SK-N-SH treated with all-trans-retinoic acid at 6 μM for 48 hours (cell line): ENCODE results near the gene CD300LB.

ENCODE experiments used
- ATAC-seq: fragments of 200-7000 bp; cut with Tn5 transposase; 3 replicates; pipeline ENCODE4 v1.9.1; 2020; ENCODE audit warnings: mild to moderate bottlenecking, moderate library complexity
- ARNTL ChIP-seq: fragments of 450-650 bp; formaldehyde crosslinking; IDR thresholded peaks from 2 replicates; pipeline ENCODE4 v1.5.0; 2020; ENCODE audit warnings: low read depth, mild to moderate bottlenecking, moderate library complexity, borderline replicate concordance
- BACH2 ChIP-seq: fragments of 250-450 bp; sonication (Bioruptor Pico); IDR thresholded peaks from 2 replicates; pipeline ENCODE4 v1.9.0; 2021; ENCODE audit warnings: mild to moderate bottlenecking, borderline replicate concordance
- CSDC2 ChIP-seq: fragments of 250-450 bp; sonication (Bioruptor Pico); IDR thresholded peaks from 2 replicates; pipeline ENCODE4 v1.5.0; 2020; ENCODE audit warnings: mild to moderate bottlenecking, moderate library complexity
- ESRRG ChIP-seq: fragments of 250-450 bp; sonication (Bioruptor Pico); IDR thresholded peaks from 2 replicates; pipeline ENCODE4 v1.6.1; 2021; ENCODE audit warnings: mild to moderate bottlenecking
- ISL1 ChIP-seq: fragments of 250-450 bp; sonication (Bioruptor Pico); IDR thresholded peaks from 2 replicates; pipeline ENCODE4 v2.1.2; 2022; ENCODE audit warnings: mild to moderate bottlenecking, moderate library complexity
- OSR1 ChIP-seq: fragments of 250-450 bp; sonication (Bioruptor Pico); IDR thresholded peaks from 2 replicates; pipeline ENCODE4 v1.8.0; 2022; ENCODE audit warnings: moderate library complexity, mild to moderate bottlenecking, inconsistent platforms
- PPARA ChIP-seq: fragments of 250-450 bp; sonication (Bioruptor Pico); IDR thresholded peaks from 2 replicates; pipeline ENCODE4 v1.5.0; 2020; ENCODE audit warnings: mild to moderate bottlenecking, borderline replicate concordance
- SNAI2 ChIP-seq: fragments of 250-450 bp; sonication (Bioruptor Pico); IDR thresholded peaks from 2 replicates; pipeline ENCODE4 v1.5.0; 2020; ENCODE audit warnings: mild to moderate bottlenecking, moderate library complexity
- TCF4 ChIP-seq: fragments of 250-450 bp; sonication (Bioruptor Pico); IDR thresholded peaks from 2 replicates; pipeline ENCODE4 v1.8.0; 2021; ENCODE audit warnings: mild to moderate bottlenecking, moderate library complexity, borderline replicate concordance
- TOX ChIP-seq: fragments of 250-450 bp; sonication (Bioruptor Pico); IDR thresholded peaks from 2 replicates; pipeline ENCODE4 v1.8.0; 2021; ENCODE audit warnings: mild to moderate bottlenecking, moderate library complexity, borderline replicate concordance
- ZC3H10 ChIP-seq: fragments of 250-450 bp; sonication (Bioruptor Pico); IDR thresholded peaks from 2 replicates; pipeline ENCODE4 v1.5.1; 2021; ENCODE audit warnings: mild to moderate bottlenecking, moderate library complexity
- ZFP3 ChIP-seq: fragments of 250-450 bp; sonication (Bioruptor Pico); IDR thresholded peaks from 2 replicates; pipeline ENCODE4 v1.5.0; 2020; ENCODE audit warnings: mild to moderate bottlenecking, moderate library complexity
- ZNF565 ChIP-seq: fragments of 450-650 bp; formaldehyde crosslinking; conservative IDR thresholded peaks from 2 replicates; pipeline ENCODE4 v1.5.0; 2020; ENCODE audit warnings: low read depth, mild to moderate bottlenecking, moderate library complexity
- ZNF70 ChIP-seq: fragments of 450-650 bp; formaldehyde crosslinking; IDR thresholded peaks from 2 replicates; pipeline ENCODE4 v1.5.0; 2020; ENCODE audit warnings: mild to moderate bottlenecking, moderate library complexity
- ZNF8 ChIP-seq: fragments of 450-650 bp; formaldehyde crosslinking; IDR thresholded peaks from 2 replicates; pipeline ENCODE4 v1.5.0; 2020; ENCODE audit warnings: mild to moderate bottlenecking, moderate library complexity
- TF ChIP-seq, protein P1 (sequence below): fragments of 250-450 bp; sonication (Bioruptor Pico); IDR thresholded peaks from 2 replicates; pipeline ENCODE4 v1.8.0; 2020; ENCODE audit warnings: mild to moderate bottlenecking, moderate library complexity, borderline replicate concordance
- TF ChIP-seq, protein P2 (sequence below): fragments of 250-450 bp; sonication (Bioruptor Pico); IDR thresholded peaks from 2 replicates; pipeline ENCODE4 v1.5.1; 2020; ENCODE audit warnings: low read depth, mild to moderate bottlenecking, moderate library complexity
- TF ChIP-seq, protein P3 (sequence below): fragments of 250-450 bp; sonication (Bioruptor Pico); IDR thresholded peaks from 2 replicates; pipeline ENCODE4 v1.8.0; 2021; ENCODE audit warnings: low read depth, mild to moderate bottlenecking, moderate library complexity, borderline replicate concordance
- TF ChIP-seq, protein P4 (sequence below): fragments of 250-450 bp; sonication (Bioruptor Pico); IDR thresholded peaks from 2 replicates; pipeline ENCODE4 v1.5.1; 2021; ENCODE audit warnings: mild to moderate bottlenecking, moderate library complexity

The CD300LB gene

DNA sequence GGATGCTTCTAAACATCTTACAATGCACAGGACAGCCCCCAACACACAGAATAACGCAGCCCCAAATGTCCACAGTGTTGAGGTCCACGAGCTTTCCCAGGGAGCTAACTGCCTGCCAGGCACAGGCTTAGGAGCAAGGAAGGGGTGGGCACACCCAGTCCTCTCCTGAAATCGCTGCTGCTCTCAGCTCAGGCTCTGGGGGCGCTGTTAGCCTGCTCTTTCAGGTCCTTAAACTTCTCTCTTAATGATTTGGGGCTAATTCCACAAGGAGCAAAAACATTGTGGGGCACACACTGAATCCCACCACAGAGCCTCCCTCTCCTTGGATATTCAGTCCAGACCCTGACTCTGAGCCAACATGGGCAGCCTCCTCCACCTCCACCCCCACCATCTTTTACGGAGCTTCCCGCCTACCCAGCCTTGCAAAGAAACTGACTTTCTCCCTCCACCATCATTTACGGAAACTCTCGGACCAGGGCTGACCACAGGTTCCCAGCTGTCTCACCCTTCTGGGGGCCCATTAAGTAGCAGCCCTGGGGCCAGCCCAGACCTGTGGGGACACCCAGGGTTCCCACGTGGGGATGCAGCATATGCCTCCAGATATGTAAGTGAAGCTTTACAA lies 35.0 kb upstream of the CD300LB start:
- no peak; the same call in 2 of the 3 replicates for ATAC-seq
- TF ChIP-seq TOX (CRISPR knock-in tag) (no peak), ZC3H10 (CRISPR knock-in tag) (no peak), ZNF565 (CRISPR knock-in tag) (no peak), ZNF8 (CRISPR knock-in tag) (no peak), ZFP3 (no peak), PPARA (CRISPR knock-in tag) (no peak), ISL1 (CRISPR knock-in tag) (no peak), OSR1 (CRISPR knock-in tag) (no peak)
- TF ChIP-seq, protein P1, sequence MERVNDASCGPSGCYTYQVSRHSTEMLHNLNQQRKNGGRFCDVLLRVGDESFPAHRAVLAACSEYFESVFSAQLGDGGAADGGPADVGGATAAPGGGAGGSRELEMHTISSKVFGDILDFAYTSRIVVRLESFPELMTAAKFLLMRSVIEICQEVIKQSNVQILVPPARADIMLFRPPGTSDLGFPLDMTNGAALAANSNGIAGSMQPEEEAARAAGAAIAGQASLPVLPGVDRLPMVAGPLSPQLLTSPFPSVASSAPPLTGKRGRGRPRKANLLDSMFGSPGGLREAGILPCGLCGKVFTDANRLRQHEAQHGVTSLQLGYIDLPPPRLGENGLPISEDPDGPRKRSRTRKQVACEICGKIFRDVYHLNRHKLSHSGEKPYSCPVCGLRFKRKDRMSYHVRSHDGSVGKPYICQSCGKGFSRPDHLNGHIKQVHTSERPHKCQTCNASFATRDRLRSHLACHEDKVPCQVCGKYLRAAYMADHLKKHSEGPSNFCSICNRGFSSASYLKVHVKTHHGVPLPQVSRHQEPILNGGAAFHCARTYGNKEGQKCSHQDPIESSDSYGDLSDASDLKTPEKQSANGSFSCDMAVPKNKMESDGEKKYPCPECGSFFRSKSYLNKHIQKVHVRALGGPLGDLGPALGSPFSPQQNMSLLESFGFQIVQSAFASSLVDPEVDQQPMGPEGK (CRISPR knock-in tag) = no peak

GRCh38 chr17:74565126-74565525 lies 33.9 kb upstream of the CD300LB start:
- TF ChIP-seq ZFP3 = no peak
- TF ChIP-seq SNAI2 (CRISPR knock-in tag) = no peak
- TF ChIP-seq, protein P1 (CRISPR knock-in tag) = no peak
- TF ChIP-seq, protein P2, sequence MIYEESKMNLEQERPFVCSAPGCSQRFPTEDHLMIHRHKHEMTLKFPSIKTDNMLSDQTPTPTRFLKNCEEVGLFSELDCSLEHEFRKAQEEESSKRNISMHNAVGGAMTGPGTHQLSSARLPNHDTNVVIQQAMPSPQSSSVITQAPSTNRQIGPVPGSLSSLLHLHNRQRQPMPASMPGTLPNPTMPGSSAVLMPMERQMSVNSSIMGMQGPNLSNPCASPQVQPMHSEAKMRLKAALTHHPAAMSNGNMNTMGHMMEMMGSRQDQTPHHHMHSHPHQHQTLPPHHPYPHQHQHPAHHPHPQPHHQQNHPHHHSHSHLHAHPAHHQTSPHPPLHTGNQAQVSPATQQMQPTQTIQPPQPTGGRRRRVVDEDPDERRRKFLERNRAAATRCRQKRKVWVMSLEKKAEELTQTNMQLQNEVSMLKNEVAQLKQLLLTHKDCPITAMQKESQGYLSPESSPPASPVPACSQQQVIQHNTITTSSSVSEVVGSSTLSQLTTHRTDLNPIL (CRISPR knock-in tag) = no peak
- TF ChIP-seq, protein P3, sequence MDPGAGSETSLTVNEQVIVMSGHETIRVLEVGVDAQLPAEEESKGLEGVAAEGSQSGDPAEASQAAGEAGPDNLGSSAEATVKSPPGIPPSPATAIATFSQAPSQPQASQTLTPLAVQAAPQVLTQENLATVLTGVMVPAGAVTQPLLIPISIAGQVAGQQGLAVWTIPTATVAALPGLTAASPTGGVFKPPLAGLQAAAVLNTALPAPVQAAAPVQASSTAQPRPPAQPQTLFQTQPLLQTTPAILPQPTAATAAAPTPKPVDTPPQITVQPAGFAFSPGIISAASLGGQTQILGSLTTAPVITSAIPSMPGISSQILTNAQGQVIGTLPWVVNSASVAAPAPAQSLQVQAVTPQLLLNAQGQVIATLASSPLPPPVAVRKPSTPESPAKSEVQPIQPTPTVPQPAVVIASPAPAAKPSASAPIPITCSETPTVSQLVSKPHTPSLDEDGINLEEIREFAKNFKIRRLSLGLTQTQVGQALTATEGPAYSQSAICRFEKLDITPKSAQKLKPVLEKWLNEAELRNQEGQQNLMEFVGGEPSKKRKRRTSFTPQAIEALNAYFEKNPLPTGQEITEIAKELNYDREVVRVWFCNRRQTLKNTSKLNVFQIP (CRISPR knock-in tag) = no peak
- TF ChIP-seq OSR1 (CRISPR knock-in tag) = no peak
- TF ChIP-seq ZNF8 (CRISPR knock-in tag) = no peak
- TF ChIP-seq ZC3H10 (CRISPR knock-in tag) = no peak
- TF ChIP-seq ZNF70 = no peak
- TF ChIP-seq BACH2 (CRISPR knock-in tag) = no peak
- TF ChIP-seq ESRRG (CRISPR knock-in tag) = no peak
- TF ChIP-seq, protein P4, sequence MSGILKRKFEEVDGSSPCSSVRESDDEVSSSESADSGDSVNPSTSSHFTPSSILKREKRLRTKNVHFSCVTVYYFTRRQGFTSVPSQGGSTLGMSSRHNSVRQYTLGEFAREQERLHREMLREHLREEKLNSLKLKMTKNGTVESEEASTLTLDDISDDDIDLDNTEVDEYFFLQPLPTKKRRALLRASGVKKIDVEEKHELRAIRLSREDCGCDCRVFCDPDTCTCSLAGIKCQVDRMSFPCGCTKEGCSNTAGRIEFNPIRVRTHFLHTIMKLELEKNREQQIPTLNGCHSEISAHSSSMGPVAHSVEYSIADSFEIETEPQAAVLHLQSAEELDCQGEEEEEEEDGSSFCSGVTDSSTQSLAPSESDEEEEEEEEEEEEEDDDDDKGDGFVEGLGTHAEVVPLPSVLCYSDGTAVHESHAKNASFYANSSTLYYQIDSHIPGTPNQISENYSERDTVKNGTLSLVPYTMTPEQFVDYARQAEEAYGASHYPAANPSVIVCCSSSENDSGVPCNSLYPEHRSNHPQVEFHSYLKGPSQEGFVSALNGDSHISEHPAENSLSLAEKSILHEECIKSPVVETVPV (CRISPR knock-in tag) = no peak
- TF ChIP-seq PPARA (CRISPR knock-in tag) = no peak
- TF ChIP-seq ARNTL (CRISPR knock-in tag) = no peak
- TF ChIP-seq CSDC2 (CRISPR knock-in tag) = no peak
- TF ChIP-seq, all 23 proteins: peak for 0
- ATAC-seq = no peak

DNA sequence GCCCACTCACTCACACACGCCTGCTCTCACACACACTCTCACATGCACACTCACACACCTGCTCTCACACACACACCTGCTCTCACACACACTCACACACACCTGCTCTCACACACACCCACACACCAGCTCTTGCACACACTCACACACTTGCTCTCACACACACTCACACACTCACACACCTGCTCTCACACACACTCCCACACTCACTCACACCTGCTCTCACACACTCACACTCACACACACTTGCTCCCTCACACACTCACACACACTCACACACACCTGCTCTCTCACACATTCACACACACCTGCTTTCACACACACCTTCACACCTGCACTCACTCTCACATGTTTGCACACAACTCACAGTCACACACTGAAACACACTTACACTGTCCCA lies 32.1 kb upstream of the CD300LB start:
- TF ChIP-seq TOX (CRISPR knock-in tag) (no peak), ZC3H10 (CRISPR knock-in tag) (no peak), TCF4 (CRISPR knock-in tag) (no peak)
- TF ChIP-seq, protein P4 (CRISPR knock-in tag) = no peak
- TF ChIP-seq, protein P2 (CRISPR knock-in tag) = no peak
- ATAC-seq = no peak
